Dendritic cell treated with granulocyte-macrophage colony-stimulating factor and Interleukin-4, amounts not matched to agents 40 ng/mL and 50 ng/mL, for 4 days (primary cell): ENCODE results near the gene TTC16.

Experiments used
- H3K27ac Mint-ChIP-seq: one replicate; pipeline ENCODE4 v1.8.0; 2022; ENCODE audit warnings: mild to moderate bottlenecking, mixed read lengths
- H3K27me3 Mint-ChIP-seq: one replicate; pipeline ENCODE4 v1.8.0; 2022; ENCODE audit warnings: mild to moderate bottlenecking, mixed read lengths
- H3K36me3 Mint-ChIP-seq: one replicate; pipeline ENCODE4 v1.8.0; 2022; ENCODE audit warnings: low read depth, mixed read lengths
- H3K4me1 Mint-ChIP-seq: one replicate; pipeline ENCODE4 v1.8.0; 2022; ENCODE audit warnings: low read depth, mixed read lengths
- H3K4me3 Mint-ChIP-seq: one replicate; pipeline ENCODE4 v1.8.0; 2022; ENCODE audit warnings: mild to moderate bottlenecking, moderate library complexity, mixed read lengths
- H3K9me3 Mint-ChIP-seq: one replicate; pipeline ENCODE4 v1.8.0; 2022; ENCODE audit warnings: mixed read lengths
- intact Hi-C: fragments of 100-400 bp; cut with micrococcal nuclease; formaldehyde crosslinking; loops from one replicate; pipeline ENCODE4 v1.15.0; 2022

Gene TTC16

GRCh38 chr9:127763918-127764384 is 48.1 kb downstream of the TTC16 start:
- Mint-ChIP-seq H3K9me3 (no peaks in the 10 kb centered on the region), H3K27ac (peak overlapping the region; percentile 51), H3K36me3 (peaks cover 48% of the 10 kb centered on the region), H3K4me3 (no peak overlapping the region), H3K27me3 (no peaks in the 10 kb centered on the region), H3K4me1 (peaks cover 77% of the 10 kb centered on the region)
- intact Hi-C loops, result loop anchor here (1.0 to 5.0 kb wide), 2 partner anchors 19 to 33 kb away; no protein-coding TSS in a partner anchor

DNA sequence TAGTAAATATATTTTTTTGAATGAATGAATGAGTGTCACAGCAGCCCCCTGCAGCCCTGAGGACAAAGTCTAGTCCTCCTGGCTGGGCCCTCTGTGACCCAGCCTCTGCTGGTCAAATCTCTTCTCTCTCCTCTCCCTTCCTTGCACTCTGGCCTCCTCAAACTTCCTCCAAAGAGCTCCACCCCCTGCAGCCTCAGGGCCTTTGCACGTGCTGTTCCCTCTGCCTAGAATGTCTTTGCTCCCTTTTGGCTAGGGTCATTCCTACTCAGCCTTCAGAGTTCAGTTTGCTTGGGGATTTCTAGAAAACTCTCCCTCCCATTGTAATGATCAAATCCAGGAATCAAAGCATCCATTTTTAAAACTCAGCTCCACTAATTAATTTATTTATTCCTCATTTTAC is 49.5 kb downstream of the TTC16 start:
- Mint-ChIP-seq H3K4me3 (no peak overlapping the region), H3K4me1 (peaks cover 89% of the 10 kb centered on the region), H3K36me3 (peaks cover 48% of the 10 kb centered on the region), H3K9me3 (no peaks in the 10 kb centered on the region), H3K27ac (peak overlapping the region; percentile 51), H3K27me3 (no peaks in the 10 kb centered on the region)
- intact Hi-C loops, result no loop called here

DNA sequence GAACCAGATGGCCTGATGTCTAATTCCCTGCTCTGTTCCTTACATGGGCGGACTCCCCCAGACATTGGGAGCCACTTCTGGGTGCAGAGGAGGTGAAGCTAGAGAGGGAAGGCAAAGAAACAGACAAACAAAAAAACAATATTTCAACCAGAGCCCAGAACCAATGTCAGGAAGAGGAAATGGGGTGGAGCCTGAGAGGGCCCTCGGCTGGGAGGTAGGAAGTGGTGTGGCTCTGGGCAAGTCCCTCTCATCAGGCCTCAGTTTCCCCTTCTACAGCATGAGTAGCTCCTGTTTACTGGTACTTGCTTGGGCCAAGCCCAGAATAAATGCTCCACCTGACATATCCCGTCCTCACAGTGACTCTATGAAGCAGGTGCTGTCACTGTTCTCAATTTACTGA is 51.5 kb downstream of the TTC16 start:
- H3K4me3 Mint-ChIP-seq, result no peak overlapping the region
- peaks cover 46% of the 10 kb centered on the region for H3K36me3 Mint-ChIP-seq

GRCh38 chr9:127767909-127768331 is 52.0 kb downstream of the TTC16 start:
- Mint-ChIP-seq H3K27me3 (no peaks in the 10 kb centered on the region), H3K9me3 (no peaks in the 10 kb centered on the region), H3K27ac (peak overlapping the region; percentile 38), H3K36me3 (peaks cover 46% of the 10 kb centered on the region), H3K4me3 (no peak overlapping the region), H3K4me1 (peaks cover 82% of the 10 kb centered on the region)
- intact Hi-C loops, result no loop called here

More for the DNA sequence above, 51.5 kb downstream of the TTC16 start:
- intact Hi-C loops, result no loop called here
- peaks cover 87% of the 10 kb centered on the region for H3K4me1 Mint-ChIP-seq
- H3K9me3 Mint-ChIP-seq, result no peaks in the 10 kb centered on the region
- H3K27me3 Mint-ChIP-seq, result no peaks in the 10 kb centered on the region
- H3K27ac Mint-ChIP-seq, result peak overlapping the region; percentile 64

- Mint-ChIP-seq H3K4me1 (peaks cover 82% of the 10 kb centered on the region), H3K9me3 (no peaks in the 10 kb centered on the region), H3K27me3 (no peaks in the 10 kb centered on the region), H3K27ac (peak overlapping the region; percentile 38), H3K4me3 (no peak overlapping the region), H3K36me3 (peaks cover 49% of the 10 kb centered on the region)
- intact Hi-C loops, result no loop called here
Observed at GRCh38 chr9:127768698-127769097, 52.8 kb downstream of the TTC16 start.

GRCh38 chr9:127769101-127769500 is 53.2 kb downstream of the TTC16 start:
- Mint-ChIP-seq H3K36me3 (peaks cover 53% of the 10 kb centered on the region), H3K4me3 (no peak overlapping the region), H3K27me3 (no peaks in the 10 kb centered on the region), H3K9me3 (no peaks in the 10 kb centered on the region), H3K4me1 (peaks cover 82% of the 10 kb centered on the region), H3K27ac (peak overlapping the region; percentile 38)
- intact Hi-C loops, result no loop called here

DNA sequence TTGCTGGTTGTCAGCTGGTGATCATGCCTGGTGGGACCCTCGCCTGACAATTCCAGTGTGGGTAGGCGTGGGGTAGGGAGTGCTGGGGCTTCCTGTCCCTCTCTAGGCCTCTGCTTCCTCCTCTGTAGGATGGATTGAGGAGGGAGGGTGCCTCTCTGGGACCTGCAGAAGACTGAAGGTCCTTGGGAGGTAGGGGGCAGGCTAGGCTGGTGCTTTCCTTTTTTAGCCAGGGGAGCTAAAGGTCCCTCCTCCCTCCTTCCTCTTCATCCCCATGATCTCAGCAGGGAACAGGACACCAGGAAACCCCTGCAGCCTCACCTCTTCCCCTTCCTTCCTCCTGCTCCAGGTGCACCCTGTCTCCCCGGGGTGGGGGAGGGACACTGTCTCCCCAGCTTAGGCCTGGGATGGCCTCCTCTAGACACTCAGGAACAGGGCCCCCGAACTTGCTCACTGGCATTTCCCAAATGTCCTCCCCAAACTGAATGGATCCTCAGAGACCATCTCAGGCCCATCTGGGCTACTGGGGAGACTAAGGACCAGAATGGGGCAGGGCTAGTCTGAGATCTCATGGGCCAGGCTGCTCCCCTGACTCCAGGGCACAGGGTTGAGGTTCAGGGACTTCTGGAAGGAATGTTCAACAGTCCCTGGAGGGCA is 54.2 kb downstream of the TTC16 start:
- peak overlapping the region; percentile 96 for H3K4me3 Mint-ChIP-seq
- H3K36me3 Mint-ChIP-seq, result peaks cover 49% of the 10 kb centered on the region
- intact Hi-C loops, result no loop called here
- peak overlapping the region; percentile 95 for H3K27ac Mint-ChIP-seq
- H3K27me3 Mint-ChIP-seq, result no peaks in the 10 kb centered on the region
- H3K9me3 Mint-ChIP-seq, result no peaks in the 10 kb centered on the region
- peaks cover 76% of the 10 kb centered on the region for H3K4me1 Mint-ChIP-seq

DNA sequence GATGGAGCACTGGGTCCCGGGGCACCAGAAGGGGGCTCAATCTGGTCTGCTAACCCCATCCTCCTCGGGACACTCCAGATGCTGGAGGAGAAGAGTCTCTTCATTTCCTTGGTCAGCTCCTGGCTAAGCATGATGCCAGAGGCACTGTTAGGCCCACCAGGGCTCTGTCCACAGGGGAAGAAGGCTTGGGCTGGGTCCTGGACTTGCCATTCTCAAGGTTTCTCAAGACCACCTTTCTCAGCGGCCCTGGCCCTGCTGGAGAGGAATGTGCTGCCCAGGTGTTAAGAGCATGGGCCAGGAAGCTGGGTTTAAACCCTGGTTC is 54.7 kb downstream of the TTC16 start:
- H3K4me1 Mint-ChIP-seq, result peaks cover 71% of the 10 kb centered on the region
- intact Hi-C loops, result no loop called here
- H3K9me3 Mint-ChIP-seq, result no peaks in the 10 kb centered on the region
- peak overlapping the region; percentile 96 for H3K4me3 Mint-ChIP-seq
- no peaks in the 10 kb centered on the region for H3K27me3 Mint-ChIP-seq
- H3K36me3 Mint-ChIP-seq, result peaks cover 44% of the 10 kb centered on the region
- H3K27ac Mint-ChIP-seq, result peak overlapping the region; percentile 95

DNA sequence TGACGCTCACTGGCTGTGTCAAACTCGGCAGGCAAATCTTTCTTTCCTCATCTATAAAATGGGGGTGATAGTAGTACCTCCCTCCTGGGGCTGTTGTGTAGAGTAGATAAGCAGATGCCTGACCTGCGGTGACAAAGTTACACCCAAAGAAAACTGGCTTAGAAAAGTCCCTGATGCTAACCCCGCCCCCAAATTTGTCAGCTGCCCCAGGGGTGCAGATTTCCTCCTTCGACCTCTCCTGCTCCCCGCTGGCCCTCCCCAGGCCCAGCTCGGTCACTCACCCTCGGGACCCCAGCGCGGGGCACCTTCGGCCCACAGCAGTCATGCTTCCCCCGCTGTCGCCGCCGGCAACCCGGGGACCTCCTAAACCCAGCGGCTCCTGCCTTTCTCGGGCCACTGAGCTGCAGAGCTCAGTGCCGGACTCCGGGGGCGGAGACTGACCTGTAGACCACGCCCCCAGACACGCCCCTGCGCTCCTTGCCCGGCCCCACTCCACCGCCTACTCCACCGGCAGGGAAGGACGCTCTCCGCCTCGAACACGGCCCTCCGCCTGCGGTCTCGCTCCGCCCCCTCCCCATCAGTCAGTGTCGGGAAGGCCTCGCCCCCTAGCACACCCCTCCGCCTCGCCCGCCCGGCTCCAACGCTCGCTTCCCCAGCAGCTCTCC is 55.2 kb downstream of the TTC16 start:
- intact Hi-C loops, result loop anchor here (1.0 kb wide), 1 partner anchor 14 kb away; no protein-coding TSS in a partner anchor
- Mint-ChIP-seq H3K27me3 (no peaks in the 10 kb centered on the region), H3K4me1 (peaks cover 69% of the 10 kb centered on the region), H3K27ac (peak overlapping the region; percentile 95), H3K9me3 (no peaks in the 10 kb centered on the region), H3K4me3 (peak overlapping the region; percentile 96), H3K36me3 (peaks cover 40% of the 10 kb centered on the region)

DNA sequence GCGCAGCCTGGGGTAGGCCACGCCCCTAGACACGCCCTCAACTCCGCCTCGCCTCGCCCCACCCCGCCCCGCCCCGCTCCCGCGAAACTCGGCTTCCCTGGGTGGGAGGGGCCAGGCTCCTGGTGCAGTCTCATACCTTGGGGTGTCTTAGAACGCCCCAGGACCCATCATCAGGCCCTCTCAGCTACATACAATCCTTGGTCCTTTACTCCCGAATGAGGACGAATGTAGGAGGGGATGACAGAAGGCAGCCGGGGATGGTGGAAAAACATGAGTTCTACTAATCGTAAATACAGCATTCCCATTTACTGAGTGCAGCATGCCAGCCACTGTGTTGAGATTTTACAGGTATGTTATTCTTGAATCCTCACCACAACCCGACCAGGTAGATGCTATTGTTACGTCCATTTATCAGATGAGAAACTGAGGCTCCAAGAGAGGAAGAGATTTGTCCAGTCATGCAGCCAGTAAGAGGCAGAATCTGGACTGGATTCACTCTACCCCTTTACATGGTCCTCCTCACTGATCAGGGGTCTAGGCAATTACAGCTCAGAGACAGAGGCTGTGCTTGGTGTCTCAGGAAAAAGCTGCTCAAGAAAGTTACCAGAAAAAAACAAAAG is 55.8 kb downstream of the TTC16 start:
- Mint-ChIP-seq H3K27me3 (no peaks in the 10 kb centered on the region), H3K4me1 (peaks cover 69% of the 10 kb centered on the region), H3K9me3 (no peaks in the 10 kb centered on the region), H3K27ac (peak overlapping the region; percentile 95), H3K36me3 (peaks cover 33% of the 10 kb centered on the region), H3K4me3 (peak overlapping the region; percentile 96)
- intact Hi-C loops, result loop anchor here (1.0 kb wide), 1 partner anchor 14 kb away; no protein-coding TSS in a partner anchor

DNA sequence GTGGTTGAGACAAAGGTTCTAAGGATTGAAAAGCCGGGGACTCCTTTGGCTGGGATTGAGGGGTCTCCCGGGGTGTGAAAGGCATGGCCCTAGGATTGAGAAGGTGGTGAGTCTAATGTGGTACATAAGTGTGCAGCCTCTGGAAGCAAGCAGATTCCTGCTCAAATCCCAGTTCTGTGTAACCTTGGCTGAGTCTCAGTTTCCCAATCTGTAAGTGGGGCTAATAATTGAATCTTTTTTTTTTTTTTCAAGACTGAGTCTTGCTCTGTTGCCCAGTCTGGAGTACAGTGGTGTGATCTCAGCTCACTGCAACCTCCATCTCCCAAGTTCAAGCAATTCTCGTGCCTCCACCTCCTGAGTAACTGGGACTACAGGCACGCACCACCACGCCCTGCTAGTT is 56.7 kb downstream of the TTC16 start:
- Mint-ChIP-seq H3K36me3 (peaks cover 25% of the 10 kb centered on the region), H3K4me3 (no peak overlapping the region), H3K4me1 (peaks cover 67% of the 10 kb centered on the region)

GRCh38 chr9:127773272-127773671 is 57.4 kb downstream of the TTC16 start:
- Mint-ChIP-seq H3K4me3 (no peak overlapping the region), H3K27ac (peak overlapping the region; percentile 38), H3K9me3 (no peaks in the 10 kb centered on the region), H3K27me3 (no peaks in the 10 kb centered on the region), H3K4me1 (peaks cover 68% of the 10 kb centered on the region), H3K36me3 (peaks cover 25% of the 10 kb centered on the region)
- intact Hi-C loops, result no loop called here

More for the DNA sequence above, 56.7 kb downstream of the TTC16 start:
- no peaks in the 10 kb centered on the region for H3K9me3 Mint-ChIP-seq
- H3K27ac Mint-ChIP-seq, result no peak overlapping the region
- no peaks in the 10 kb centered on the region for H3K27me3 Mint-ChIP-seq
- intact Hi-C loops, result no loop called here

GRCh38 chr9:127773981-127774380 is 58.1 kb downstream of the TTC16 start:
- intact Hi-C loops, result no loop called here
- H3K27ac Mint-ChIP-seq, result peak overlapping the region; percentile 38
- H3K4me1 Mint-ChIP-seq, result peaks cover 68% of the 10 kb centered on the region
- H3K27me3 Mint-ChIP-seq, result no peaks in the 10 kb centered on the region
- H3K9me3 Mint-ChIP-seq, result no peaks in the 10 kb centered on the region
- H3K4me3 Mint-ChIP-seq, result no peak overlapping the region
- H3K36me3 Mint-ChIP-seq, result peaks cover 19% of the 10 kb centered on the region
